ENCODE measurements around the gene SSBP2.
"Not testable (repeated sequence)": the region's sequence is repeated elsewhere in the genome, so short reads cannot be mapped to it uniquely, and the experiment has no call there.

Gene SSBP2

DNA sequence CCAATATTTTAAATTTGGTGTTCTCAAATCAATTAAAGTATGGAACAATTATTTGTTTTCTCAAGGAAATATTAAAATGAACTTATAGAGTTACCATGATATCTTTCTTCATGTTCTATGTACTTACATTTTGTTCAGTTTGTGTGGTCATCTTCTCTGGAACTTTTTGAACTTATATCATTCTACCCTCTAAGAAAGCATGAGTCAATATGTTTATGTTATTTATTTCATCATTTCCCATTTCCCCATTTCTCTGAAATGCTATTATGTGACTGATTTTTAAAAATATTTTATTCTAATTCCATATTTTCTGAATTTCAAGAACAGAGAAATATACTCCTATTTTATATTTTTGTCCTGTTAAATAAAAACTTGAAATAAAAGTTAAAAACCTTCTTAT is 233.4 kb downstream of the SSBP2 start:
- DNase-seq: no peak

GRCh38 chr5:81516091-81516490 is 234.8 kb downstream of the SSBP2 start:
- DNase-seq: no peak

DNA sequence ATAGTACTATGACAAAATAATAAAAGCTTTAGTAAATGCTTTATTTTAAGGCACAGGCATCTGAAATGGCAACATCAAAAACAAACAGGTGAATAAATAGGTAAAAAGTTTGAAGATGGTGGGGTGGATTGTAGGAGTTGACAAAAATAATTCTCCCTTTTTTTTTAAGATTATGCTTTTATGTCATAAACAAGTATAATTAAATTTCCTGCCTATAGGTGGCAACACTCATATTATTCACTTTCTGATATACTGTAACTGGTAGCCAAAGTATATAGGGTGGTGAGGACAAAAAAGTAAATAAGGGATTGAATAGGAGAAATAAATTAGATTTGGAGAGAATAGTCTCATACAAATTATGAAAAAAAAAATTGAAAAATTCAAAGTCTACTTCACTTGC is 236.9 kb downstream of the SSBP2 start:
- DNase-seq: no peak

DNA sequence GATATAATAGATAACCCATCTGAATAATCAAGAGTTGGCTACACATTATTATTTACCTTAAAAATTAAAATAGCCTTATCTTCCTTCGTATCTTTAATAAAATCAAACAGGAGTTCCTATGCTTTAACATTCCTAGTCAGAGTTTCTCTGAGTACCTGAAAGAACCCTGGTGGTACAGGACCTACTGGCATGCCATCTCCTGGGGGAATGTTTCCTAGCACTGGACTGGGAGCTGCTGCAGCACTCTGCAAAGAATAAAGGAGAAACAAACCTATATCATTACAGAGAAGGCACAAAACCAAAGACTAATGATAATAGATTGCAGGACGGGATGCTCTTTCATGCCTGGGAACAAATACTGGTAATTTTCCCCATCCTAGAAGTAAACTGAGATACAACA is 237.4 kb downstream of the SSBP2 start:
- DNase-seq: no peak

- DNase-seq: no peak
Measured at GRCh38 chr5:81506900-81507588, 243.9 kb downstream of the SSBP2 start.

GRCh38 chr5:81506378-81506777 is 244.5 kb downstream of the SSBP2 start:
- DNase-seq: no peak

GRCh38 chr5:81505672-81506071 is 245.2 kb downstream of the SSBP2 start:
- no peak for DNase-seq

GRCh38 chr5:81503602-81504001 is 247.3 kb downstream of the SSBP2 start:
- DNase-seq: not testable (repeated sequence)

GRCh38 chr5:81495286-81495685 is 255.6 kb downstream of the SSBP2 start:
- DNase-seq: no peak

DNA sequence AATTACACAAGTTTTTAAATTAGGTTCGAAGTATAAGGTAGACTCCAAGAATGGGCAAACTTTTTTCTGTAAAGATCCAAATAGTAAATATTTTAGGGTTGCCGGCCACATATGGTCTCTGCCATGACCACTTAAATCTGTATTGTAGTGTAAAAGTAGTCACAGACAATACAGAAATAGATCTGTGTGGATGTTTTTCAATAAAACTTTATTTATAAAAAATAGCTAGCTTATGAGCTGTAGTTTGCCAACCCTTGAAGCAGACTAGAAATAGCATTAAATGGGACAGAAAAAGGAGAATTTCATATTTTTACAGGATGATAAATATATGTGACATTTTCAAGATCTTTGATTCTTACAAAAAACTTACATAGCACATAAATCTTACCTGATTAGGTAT is 262.0 kb downstream of the SSBP2 start:
- no peak for DNase-seq

DNA sequence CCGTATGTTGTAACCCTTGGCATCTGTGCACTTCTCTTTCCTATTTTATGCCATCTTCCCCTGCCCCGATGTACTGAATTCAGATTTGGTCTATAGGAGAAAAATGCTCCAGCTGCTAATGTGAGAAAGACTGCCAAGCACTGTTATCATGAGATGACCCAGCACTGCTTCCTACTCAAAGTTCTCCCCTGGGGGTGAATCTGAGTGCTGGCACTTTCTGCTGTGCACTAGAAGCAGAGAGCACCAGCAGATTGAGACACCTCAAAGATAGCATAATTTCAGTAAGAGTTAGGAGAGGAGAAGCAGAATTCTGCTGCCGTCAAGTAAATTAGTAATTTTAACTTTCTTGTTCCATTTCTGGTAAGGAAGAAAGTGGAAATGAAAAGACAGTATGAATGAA is 264.2 kb downstream of the SSBP2 start:
- no peak for DNase-seq

DNA sequence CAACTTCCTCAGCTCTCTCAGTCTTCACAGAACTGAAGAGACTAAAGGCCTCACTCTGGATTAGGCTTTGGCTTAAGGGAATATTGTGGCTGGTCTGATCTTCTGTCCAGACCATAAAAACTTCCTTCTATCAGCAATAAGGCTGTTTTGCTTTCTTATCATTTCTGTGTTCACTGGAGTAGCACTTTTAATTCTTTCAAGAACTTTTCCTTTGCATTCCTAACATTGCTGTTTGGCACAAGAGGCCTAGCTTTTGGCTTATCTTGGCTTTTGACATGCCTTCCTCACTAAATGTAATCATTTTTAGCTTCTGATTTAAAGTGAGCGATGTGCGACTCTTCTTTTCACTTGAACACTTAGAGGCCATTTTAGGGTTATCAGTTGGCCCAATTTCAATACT is 268.3 kb downstream of the SSBP2 start:
- no peak for DNase-seq

- DNase-seq: not testable (repeated sequence)
Measured at GRCh38 chr5:81473395-81473794, 277.5 kb downstream of the SSBP2 start.

GRCh38 chr5:81469676-81470075 is 281.2 kb downstream of the SSBP2 start:
- no peak for DNase-seq

DNA sequence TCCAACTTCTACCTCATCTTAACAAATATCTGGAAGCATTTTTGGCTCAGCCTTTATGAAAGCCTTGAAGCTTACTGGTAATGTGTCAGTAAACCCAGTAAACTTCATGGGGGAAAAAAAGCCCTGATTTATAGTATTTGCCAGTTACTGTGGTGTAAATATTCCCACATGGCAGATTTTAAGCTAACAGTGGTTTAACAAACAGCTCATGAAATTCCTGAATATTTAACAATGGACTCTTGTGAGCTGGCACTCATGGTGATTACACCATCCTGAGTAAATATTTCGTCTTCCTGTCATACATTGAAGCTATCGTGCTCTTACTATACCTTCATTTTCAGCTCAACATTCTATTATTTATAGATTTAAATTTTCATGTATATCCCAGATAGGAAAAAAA is 300.0 kb downstream of the SSBP2 start:
- DNase-seq: no peak

GRCh38 chr5:81435023-81435422 is 315.9 kb downstream of the SSBP2 start:
- DNase-seq: no peak

DNA sequence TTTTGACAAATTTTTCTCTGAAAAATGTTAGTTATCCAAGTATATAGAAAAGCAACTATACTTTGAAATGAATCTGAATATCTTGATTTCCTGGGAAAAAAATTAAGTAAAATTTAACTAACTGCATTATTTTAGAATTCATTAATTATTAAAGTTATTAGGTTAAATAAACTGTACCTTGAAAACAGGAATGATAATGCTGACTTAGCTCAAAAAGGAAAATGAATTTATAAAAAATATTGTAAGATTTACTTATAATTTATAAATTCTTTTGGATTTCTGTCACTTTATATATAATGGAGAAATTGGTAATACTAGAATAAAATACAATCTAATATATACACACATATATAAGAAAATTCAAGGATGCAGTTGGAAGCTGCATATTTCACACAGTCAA is 320.9 kb downstream of the SSBP2 start:
- DNase-seq: no peak

DNA sequence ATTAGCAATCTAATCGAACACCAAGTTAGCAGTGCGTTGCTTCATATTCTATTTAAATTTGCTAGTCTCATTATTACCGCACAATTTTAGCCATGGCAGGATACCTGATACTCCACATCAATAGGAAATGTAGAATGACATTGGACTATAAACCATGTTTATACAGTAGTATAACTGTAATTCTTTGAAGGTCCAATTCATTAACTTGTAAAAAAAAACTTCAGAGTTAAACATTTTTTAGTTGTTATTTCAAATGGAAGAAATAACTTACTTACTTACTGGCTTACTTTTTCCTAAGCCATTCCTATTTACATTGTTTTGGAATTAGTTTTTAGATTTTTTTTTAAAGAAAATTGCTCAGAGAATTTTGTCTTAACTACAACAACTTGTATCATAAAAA is 321.5 kb downstream of the SSBP2 start:
- no peak for DNase-seq

GRCh38 chr5:81428861-81429260 is 322.0 kb downstream of the SSBP2 start:
- no peak for DNase-seq

- DNase-seq: no peak
Measured at GRCh38 chr5:81428446-81428845, 322.5 kb downstream of the SSBP2 start.

DNA sequence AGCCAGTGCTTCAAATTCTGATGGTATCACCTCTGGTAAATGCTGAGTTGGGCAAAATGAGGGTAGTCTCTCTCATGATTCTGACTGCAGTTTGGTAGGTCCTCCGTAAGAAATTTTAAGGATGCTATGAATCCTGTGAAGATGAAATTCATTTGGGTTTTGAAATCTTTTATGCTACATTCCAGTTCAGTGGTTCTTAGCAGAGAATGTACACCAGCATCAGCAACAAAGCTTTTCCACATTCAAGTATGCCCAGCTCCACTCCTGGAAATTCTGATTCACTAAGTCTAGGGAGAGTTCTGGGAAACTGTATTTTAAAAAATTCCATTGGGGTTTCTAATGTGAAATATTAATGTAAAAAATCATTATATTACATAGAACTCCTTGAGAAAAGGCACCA is 323.3 kb downstream of the SSBP2 start:
- no peak for DNase-seq

GRCh38 chr5:81426359-81427030 is 324.4 kb downstream of the SSBP2 start:
- no peak for DNase-seq

GRCh38 chr5:81425569-81425968 is 325.3 kb downstream of the SSBP2 start:
- DNase-seq: no peak

- no peak for DNase-seq
Measured at GRCh38 chr5:81424728-81425127, 326.2 kb downstream of the SSBP2 start.

DNA sequence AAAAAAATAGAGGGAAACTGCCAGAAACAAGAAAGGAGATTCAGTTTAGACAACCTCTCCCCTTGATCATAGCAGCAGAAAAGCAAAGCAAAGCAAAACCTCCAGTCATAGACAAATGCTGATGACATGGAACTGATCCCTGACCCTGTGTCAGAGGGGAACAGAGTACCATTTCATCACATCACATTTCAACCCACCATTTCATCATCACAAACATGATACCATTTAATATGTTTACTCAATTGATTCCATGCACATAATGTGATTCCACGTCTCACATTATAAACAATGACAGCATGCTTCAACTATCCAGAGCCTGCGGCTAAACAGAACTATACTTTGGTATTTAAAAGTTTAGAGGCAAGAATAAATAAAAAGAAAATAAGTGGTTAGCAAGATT is 328.2 kb downstream of the SSBP2 start:
- DNase-seq: no peak

Data from NCI-H146 (cell line).